ENCODE data around the gene CHRNB1.

Gene CHRNB1

DNA sequence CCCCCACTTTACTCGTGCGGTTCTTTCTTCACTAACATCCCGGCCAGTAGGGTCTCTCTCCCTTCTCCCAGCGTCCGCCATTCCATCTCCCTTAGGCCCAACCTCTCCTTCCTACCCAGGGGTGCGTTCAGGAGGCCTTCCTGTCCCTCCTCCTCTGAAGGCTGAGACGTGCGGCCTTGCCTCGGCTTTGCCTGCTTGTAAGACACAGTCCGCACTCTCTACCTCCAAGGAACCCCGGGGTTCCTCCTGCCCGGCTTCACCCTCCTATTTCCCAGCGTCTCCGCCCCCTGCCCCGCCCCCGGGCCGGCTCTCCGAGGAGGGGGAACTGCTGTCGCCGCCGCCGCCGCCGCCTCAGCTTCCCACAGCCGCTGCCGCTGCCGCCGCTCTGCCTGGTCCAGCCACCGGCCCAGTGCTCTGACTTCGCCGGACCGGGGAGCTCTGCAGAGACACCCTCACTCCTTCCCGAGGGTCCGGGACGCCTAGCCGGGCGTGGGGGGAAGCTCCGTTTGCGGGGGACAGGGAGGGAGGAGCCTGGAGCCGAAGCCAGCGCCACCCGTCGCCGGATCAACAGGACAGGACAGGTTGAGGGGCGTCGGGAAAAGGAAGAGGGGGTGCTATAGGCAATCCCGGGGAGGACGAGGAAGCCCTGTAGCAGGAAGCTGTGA is 6.8 kb upstream of the CHRNB1 start:
- no peak for DNase-seq (ENCODE audit: low read depth)

DNA sequence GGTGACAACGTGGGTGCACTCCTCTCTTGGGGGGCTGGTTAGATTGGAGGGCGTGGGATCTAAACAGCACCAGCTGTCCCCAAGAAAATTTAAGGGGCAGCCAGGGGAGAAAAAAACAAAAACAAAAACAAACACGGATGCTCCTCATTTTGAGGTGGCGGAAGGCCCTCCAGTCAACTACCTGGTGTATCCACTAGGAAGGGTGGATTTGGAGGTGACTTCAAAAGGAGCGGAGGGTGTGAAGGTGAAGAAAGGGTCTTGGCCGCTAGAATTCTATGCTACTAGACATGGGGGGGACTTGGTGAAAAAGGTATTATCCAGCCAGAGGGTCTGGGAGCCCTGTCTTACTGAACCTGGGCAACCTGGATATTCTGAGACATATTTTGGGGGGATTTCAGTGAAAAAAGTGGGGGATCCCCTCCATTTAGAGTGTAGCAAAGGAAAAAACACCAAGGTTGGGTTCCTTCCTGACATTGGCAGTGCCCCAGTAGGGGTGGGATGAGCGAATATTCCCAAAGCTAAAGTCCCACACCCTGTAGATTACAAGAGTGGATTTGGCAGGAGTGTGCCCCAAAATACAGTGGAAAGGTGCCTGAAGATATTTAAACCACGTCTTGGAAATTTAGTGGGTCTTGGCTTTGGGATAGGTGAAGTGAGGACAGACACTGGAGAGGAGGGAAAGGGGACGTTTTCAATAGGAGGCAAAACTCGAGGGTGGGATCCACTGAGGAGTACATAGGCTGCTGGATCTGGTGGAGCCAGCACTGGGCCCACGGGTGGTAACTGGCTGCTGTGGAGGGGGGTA is 6.0 kb upstream of the CHRNB1 start:
- DNase-seq (ENCODE audit: low read depth), result no peak

DNA sequence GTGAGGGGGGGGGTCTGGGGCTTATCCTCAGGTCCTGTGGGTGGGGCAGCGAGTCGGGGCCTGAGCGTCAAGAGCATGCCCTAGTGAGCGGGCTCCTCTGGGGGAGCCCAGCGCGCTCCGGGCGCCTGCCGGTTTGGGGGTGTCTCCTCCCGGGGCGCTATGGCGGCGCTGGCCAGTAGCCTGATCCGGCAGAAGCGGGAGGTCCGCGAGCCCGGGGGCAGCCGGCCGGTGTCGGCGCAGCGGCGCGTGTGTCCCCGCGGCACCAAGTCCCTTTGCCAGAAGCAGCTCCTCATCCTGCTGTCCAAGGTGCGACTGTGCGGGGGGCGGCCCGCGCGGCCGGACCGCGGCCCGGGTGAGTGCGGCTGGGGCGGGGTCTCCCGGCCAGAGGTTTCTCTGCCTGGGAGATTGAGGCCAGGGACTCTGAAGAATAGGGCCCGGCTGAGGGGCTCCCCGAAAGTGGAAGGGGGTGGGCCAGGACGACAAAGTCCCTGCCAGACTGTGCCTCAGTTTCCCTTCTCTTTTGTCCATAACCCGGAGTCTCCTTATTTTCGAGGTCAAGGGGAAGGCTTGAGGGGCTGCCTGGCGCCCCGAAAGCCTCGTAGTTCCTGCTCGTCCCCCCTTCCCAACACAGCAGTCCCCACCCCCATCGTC is 5.3 kb upstream of the CHRNB1 start, which contains the start of gene FGF11:
Gene FGF11, plus strand, starts transcription at position 51 of the 651 bp plus-strand sequence. Its CDS starts 109 bp downstream, at position 160.
- DNase-seq (ENCODE audit: low read depth), result no peak

DNA sequence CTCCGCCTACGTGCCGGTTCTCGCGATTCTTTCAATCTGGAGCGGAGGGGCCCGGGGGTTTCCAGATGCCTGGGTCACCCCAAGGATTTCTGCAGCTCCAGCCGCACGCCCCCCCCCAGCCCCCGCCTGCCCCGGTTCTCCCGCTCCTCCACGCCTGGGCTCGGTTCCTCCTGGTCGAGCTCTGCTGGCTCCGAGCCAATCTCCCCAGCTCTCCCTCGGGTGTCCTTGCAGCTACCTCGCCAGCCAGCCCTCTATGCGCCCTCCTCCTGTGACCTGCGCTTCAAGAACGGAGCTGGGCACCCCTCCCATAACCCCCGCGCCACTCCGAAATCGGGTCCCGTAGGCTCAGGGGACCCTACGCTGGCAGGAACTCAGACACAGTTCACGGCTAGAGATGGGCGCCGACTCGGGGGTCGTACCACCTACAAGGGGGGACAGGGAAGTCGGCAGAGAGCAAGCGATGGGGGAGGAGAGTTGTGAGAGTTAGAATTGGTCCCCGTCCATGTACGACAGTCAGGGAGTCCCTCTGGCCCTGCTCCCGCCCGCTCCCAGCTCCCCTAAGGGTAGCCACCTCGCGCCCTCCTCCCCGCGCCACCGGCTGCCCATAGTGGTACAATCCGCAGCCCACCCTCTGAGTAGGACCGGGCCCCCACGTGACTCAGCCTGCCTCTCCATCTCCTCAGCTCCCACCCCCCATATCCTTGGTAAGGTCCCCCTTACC is 4.6 kb upstream of the CHRNB1 start:
- DNase-seq (ENCODE audit: low read depth), result no peak

DNA sequence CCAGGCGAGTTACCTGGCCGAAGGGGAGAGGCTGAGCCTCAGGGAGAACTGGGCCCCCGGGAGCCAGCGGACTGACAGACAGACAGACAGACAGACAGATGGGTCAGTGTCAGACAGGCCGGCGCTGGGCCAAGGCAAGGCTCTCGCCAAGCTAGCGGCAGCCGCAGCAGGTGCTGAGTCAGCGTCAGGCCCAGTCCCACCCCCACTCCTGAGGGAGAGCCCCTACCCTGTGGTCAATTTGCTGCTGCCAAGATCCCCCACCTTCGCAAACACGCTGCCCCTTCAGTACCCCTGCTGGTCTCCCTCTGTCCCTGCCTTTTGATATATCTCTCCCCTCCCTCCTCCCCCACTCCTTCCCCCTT is 4.0 kb upstream of the CHRNB1 start:
- DNase-seq (ENCODE audit: low read depth), result no peak

DNA sequence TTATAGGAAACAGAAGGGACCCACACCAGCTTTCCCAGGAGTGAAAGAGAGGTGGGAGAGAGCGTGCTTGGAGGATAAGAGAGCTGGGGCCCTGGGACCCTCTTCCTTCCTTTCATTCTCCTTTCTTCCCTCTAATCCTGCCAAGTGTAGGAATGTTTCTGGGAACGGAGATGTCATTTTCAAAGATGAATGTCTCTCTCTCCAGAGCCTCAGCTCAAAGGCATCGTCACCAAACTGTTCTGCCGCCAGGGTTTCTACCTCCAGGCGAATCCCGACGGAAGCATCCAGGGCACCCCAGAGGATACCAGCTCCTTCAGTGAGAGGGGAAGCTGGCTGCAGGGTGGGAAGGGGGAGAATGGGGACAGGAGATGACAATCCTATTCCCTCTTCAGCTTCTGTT is 3.6 kb upstream of the CHRNB1 start:
- no peak for DNase-seq (ENCODE audit: low read depth)

DNA sequence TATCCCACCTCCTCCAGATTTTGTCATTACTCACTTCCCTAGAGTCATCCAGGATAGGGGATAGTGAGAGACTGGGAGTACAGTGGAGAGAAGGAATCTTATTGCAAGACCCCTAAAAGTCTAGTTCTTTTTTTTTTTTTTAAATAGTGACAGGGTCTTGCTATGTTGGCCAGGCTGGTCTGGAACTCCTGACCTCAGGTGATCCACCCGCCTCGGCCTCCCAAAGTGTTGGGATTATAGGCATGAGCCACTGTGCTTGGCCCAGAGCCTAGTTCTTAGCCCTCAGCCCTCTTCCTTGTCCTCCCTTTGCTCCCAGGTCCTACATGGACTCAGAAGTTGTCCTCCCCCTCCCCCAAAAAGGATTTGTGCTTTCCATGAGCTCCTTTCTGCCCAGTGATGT is 2.7 kb upstream of the CHRNB1 start:
- no peak for DNase-seq (ENCODE audit: low read depth)

DNA sequence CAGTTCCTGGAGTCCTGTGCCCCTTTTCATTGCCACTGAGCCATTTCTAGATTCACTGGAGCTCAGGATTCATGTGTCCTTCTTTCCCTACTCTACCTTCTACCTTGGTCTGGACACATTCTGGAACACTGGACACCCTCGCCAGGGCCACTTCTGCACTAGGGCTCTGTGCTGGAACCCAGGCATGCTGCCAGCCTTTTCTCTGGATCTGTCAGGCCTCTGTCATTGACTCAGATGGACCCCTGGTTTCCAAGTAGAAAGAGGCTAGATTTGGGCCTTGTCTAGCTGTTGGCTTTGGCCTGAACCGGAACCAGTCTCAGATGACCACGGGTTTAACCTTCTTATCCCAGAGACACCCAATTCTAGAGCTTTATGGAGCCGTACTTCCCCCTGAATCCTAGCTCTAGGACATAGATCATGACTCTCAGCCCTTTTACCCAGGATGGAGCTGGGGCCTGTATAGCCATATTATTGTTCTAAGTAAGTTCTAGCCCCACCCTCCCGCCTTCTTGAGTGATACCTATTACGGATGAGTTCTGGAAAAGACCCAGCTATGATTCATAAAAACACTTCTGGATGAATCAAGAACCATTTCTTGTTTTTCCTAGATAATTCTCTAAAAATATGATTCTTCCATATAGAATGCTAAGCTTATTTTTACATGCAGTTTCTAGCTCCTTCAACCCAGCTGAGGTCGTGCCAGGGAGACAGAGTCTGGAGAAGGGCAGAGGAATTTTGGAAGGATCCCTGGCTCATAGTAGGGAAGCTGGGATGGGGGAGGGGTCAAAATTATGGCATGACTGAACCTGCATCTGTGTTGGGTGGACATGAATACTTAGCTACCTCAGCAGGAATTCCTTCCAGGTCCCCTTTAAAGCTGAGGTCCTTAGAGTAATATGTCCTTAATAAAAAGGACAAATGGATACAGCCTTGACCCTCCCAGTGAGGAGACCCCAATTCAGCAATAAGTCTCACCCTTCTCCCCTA is 1.1 kb upstream of the CHRNB1 start:
- DNase-seq (ENCODE audit: low read depth), result no peak

DNA sequence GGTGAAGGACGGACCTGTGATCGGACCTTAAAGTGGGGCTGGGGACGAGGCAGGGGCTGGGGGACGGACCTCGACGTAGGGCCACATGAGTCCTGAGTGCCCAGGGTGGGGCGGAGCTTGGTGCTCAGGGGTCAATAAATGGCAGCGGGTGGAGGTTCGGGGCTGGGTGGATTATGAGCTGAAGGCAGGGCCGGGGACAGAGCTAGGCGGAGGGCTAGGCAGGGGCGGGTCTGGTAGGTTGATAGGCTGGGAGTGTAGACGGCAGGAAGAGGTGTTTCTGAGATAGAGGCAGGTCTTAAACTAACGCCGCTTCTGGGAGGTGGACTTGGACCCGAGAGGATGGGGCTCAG is 733 bp downstream of the CHRNB1 start:
- no peak for DNase-seq (ENCODE audit: low read depth)

DNA sequence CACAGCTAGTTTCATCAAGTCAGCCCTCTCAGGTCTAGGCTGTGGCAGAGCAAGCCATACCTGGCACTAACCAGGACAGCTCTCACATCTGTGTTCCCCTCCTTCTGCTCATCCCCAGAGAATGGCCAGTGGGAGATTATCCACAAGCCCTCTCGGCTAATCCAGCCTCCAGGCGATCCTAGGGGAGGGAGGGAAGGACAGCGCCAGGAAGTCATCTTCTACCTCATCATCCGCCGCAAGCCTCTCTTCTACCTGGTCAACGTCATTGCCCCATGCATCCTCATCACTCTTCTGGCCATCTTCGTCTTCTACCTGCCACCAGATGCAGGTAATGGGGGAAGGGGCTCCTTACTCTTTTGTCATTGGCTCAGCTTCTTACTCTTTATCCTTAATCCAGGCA is 3.6 kb downstream of the CHRNB1 start:
- no peak for DNase-seq (ENCODE audit: low read depth)

DNA sequence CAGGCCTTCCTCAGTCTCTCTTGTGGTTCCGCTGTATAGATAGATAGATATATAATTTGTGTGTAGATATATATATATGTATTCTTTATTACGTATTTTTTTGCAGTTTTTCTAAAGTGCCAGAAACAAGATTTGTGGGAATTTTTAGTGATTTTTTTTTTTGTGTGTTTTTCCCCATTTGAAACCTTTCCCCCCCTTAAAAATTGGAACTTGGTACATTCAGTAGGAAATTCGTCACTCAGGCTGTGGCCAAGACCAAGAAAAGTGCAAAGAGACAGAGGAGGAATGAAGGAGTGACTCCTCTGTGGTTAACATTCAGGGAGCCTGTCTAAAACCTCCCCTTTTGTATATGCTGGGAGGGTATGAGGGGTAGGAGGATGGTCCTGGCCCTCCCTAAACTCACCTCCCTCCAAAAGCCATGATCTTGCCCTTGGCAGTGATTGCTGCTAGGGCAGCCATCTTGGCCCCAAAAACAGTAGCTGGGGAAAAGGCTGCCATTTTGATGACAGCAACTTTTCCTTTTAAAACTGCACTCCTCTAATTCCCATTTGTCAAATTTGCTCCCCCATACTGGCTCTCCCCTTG is 15.2 kb downstream of the CHRNB1 start:
- DNase-seq (ENCODE audit: low read depth), result no peak

DNA sequence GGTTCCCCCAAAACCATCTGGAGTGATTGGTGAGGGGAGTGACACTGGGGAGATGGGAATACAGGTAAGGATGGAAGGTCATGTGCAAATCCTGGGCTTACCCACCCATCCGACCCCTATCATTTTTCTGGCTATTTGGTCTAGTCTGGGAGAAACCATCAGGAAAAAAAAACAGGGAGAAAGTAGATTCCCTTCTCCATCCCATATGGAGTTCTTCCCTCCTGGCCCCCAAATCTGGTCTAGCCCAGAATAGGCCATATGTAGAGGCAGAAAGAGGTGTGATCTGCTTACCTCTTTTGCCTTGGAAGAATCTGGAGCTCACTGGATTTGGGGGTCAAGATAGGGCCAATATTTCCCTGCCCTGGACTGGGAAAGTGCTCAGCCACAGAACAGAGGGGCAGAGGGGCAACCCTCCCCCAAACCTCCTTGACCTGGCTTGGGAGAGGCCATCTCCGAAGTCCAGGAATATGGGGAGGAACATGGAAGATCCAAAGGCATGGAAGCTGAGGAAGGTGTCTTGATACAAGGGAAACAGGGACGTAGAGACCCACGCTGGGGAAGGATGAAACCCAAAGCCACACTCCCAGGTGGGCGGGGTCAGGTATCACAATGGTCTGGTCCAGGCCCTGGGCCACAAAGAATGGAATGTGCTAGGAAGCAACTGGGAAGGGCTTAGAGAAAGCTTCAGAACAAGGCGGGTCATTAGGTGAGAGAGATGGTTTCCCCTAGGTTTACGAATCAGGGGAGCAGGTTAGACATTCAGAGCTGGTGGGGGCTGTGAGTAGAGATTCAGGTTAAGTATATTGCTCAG is 16.2 kb downstream of the CHRNB1 start:
- DNase-seq (ENCODE audit: low read depth), result no peak

DNA sequence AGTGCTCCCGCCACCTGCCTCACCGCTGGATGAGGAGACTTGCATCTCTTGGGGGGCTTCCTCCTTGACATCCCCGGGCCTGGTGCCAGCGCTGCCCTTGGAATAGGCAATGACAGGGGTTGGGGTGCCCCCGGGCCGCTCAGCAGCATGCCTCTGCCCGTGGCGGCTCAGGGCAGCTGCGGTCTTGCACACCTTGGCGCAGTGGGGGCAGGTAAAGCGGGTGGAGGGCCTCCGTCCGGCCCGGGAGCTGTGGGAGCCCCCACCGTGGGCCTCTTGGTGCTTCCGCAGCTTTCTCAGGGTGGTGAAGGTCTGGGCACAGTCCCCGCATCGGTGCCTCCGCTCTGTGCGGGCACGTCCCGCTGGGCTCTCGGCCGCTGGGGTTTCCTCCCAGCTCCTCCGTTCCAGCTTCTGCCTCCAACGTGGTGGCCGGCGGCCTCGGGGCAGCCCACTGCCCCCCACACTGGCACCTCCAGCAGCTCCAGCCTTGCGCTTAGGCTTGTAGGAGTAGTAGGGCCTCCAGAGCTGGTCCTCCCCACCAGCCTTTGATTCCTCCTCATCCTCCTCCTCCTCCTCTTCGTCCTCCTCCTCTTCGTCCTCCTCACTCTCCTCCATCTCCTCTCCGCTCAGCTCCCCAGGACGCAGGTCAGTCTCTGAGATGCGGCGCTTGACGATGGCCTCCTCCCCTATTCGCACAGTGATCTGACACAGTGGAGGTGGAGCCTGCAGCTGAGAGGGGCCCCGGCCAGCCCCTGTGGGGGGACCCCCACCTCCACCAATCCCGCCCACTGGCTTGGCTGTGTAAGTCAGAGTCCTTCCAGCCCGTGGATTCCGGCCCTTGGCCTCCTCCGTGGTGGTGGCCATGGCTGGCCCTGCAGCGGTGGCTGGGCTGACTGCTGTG is 17.9 kb downstream of the CHRNB1 start:
- DNase-seq (ENCODE audit: low read depth), result no peak

DNA sequence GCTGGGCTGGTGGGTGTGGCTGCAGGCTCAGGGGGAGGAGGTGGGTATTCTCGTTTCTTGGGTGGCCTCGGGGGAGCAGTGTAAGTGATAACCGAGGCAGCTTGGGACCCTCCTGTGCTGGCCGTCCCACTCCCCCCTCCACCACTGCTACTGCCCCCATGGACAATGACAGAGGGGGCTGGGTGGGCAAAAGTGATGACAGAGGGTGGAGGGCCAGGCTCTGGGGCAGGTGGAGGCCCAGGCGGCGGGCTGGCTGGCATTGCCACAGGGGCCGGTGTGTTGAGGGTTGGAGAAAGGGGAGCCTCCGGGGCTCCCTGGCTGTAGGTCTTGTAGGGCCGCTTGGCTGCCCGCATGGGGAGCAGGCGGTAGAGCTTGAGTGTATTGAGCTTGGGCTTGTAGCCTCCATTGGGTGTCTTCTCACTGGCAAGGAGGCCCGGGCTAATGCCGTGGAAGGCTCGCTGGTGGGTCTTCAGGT is 18.5 kb downstream of the CHRNB1 start:
- no peak for DNase-seq (ENCODE audit: low read depth)

DNA sequence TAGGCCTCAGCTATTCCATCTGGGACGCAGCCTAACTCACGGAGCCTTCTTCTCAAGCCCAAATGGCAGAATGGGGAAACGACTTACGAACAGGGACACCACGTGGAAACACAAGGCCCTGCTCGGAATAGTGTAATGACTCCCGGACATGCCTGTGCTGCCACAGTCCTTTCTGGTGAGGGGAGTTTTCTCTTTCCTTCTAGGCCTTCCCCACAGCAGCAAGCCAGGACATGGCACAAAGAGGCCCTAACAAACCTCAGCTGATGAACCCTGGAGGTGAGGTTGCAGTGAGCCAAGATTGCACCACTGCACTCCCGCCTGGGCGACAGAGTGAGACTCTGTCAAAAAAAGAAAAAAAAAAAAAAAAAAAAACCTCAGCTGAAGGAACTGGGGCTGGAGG is 19.2 kb downstream of the CHRNB1 start:
- no peak for DNase-seq (ENCODE audit: low read depth)

DNA sequence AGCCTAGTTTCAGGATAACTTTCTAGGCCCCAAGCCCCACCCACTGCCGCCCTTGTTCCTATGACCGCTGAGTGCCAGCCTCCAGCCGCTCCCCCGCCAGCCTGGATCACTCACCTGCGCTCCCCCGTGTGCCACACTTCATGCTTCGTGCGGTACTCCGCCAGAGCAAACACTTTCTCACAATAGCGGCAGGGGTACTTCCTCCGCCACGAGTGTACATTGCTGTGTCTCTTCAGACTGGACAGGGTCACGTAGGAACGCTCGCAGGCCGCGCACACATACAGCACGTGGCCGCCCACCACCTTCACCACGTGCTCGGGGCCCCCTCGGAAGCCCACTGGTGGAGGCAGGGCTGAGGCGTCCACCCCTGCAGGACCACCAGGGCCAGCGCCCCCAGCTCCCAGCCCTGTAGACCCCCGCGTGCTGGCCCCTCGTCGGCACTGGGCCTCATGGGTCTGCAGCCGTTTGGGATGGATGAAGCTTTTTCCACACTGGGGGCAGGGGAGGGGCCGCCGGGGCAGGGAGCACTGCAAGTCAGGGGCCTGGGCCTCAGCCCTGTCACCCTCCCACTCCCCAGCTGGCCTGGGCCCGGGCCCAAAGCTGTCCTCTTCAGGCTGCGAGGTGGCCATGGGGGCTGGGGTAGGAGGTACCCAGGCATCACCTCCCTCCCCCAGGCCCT is 20.9 kb downstream of the CHRNB1 start:
- no peak for DNase-seq (ENCODE audit: low read depth)

DNA sequence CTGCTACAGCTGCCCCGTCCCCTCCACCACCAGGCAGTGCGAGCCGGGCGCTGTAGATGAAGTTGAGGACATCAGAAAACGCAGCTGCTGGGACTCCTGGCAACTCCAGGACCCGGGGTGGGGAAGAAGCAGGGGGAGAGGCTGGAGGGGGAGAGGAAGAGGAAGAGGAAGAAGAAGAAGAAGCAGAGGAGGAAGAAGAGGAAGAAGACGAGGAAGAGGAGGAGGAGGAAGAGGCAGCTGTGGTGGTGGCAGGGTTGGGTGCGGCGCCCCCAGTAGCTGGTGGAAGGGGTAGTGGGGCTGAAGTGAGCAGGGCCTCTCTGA is 21.4 kb downstream of the CHRNB1 start:
- DNase-seq (ENCODE audit: low read depth), result no peak

DNA sequence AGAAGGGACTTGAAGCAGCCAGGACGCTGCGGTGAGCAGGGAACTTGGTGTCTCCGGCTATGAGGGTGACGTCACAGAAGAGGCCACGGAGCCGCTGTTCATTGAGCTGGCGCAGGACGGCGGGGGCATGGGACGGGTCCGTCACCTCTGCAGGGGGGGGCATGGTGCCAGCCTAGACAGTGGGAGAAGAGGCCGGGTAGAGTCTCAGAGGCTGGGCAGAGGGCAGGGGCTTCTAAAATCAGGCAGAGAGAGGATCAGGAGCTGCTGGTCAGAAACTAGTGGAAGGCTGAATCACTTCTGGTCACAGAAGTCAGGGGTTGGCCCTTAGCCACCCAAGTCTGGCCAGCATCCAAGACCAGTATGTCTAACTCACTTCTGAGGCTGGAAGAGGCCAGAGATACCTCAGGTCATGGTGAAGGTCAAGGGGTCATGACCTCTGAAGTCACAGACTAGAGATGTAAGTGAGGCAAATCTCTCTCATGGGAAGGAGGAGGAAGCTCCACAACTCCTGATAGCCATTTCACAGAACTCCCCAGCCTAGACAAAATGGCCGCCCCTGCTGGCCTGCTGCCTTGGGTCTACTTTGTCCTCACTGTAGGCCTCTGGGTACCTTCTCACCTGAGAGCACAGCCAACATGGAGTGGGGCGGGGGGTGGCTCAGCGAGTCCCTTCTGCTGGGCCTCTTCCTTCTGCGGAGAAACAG is 21.9 kb downstream of the CHRNB1 start:
- peak; percentile 46 for DNase-seq (ENCODE audit: low read depth)

All from fibroblast of gingiva (primary cell).